VCaP (cell line): ENCODE results near the gene SLC25A47.

Source experiments
- H3K27ac ChIP-seq: fragments of 450-650 bp; 2 replicates; pipeline ENCODE4 v1.5.1; 2017
- TF ChIP-seq, protein P1 (sequence below): fragments of 450-650 bp; conservative IDR thresholded peaks from 2 replicates; pipeline ENCODE4 v1.5.1; 2017; ENCODE audit warnings: mild to moderate bottlenecking, moderate library complexity

The SLC25A47 gene

DNA sequence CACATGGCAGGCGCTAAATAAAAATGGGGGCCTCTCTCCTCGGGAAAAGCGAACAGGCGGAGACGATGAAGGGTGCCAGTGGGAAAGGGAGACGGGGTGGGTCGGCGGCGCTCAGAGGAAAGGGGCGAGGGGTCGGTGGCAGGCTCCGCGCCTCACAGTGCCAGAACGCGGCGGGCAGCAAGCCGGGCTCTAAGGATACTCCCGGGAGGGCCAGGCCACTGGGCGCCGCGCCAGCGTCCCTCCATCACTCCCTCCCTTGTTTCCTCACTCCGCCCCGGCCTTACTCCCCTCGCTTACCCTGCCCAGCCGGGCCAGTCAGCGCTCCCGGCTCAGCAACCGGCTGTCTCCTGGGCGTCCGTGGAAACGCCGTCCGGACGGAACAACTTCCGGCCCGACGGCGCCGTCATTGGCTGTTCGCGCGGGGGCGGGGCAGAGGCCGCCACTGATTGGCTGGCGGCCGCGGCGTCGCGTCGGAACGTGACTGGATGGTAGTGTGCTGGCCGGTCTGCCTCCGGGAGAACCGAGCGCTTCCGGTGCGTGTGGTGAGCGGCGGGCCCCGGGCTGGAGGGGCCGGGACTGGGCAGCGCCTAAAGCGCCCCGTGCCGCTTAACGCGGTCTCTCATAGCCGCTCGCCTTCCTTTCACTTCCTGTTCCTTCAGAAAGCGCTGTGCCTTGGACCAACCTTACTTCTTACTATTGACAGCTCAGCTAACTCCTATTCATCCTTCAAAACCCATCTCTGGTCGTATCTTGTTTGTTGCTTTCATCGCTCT is 53.0 kb downstream of the SLC25A47 start, which contains the start of gene WDR25:
TSS of gene WDR25 (plus strand) at position 523 of the 773 bp plus-strand sequence.
- H3K27ac ChIP-seq: peak within 1 kb of the TSS; percentile 94
- TF ChIP-seq, protein P1, sequence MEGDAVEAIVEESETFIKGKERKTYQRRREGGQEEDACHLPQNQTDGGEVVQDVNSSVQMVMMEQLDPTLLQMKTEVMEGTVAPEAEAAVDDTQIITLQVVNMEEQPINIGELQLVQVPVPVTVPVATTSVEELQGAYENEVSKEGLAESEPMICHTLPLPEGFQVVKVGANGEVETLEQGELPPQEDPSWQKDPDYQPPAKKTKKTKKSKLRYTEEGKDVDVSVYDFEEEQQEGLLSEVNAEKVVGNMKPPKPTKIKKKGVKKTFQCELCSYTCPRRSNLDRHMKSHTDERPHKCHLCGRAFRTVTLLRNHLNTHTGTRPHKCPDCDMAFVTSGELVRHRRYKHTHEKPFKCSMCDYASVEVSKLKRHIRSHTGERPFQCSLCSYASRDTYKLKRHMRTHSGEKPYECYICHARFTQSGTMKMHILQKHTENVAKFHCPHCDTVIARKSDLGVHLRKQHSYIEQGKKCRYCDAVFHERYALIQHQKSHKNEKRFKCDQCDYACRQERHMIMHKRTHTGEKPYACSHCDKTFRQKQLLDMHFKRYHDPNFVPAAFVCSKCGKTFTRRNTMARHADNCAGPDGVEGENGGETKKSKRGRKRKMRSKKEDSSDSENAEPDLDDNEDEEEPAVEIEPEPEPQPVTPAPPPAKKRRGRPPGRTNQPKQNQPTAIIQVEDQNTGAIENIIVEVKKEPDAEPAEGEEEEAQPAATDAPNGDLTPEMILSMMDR: no peak

DNA sequence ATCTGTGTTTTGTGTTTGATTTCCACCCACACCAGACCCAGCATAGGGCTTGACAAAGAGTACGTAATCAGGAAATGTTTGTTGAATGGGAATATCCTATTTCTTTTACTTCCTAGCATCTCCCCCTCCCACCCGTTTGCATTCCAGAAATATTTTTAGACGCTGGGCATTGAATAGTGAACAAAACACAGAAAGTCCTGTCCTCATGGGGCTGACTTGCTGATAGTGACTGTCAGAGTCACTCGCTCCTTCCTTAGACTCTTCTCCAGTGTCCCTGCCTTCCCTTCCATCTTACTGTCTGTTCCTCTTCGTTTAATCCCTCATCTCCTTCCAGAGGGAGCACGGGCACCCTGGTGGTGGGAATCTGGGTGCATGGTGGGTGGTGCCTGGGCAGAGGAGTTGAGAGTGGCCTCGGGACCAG is 53.6 kb downstream of the SLC25A47 start:
- H3K27ac ChIP-seq: peak overlapping the region; percentile 94
- TF ChIP-seq, protein P1: no peak
